GM23338 (cell line): ENCODE measurements around the gene PDE4B. TPM values are rescaled to one million over a fixed set of nuclear protein-coding genes. Genes with fewer than 3 reads are reported as not detected.

ENCODE experiments used
- ATAC-seq: fragments of 200-7000 bp; cut with Tn5 transposase; 3 replicates; pipeline ENCODE4 v1.9.1; 2020
- DNase-seq: peaks from one replicate; pipeline ENCODE4 v3.0.0-alpha.2; 2015; ENCODE audit warnings: low spot score
- H2AFZ ChIP-seq: fragments of 200-600 bp; sonication (generic); 2 replicates; pipeline ENCODE4 v1.8.0; 2016; ENCODE audit warnings: antibody characterized with exemption, mild to moderate bottlenecking, moderate library complexity
- H3F3A ChIP-seq: fragments of 200-600 bp; sonication (generic); replicated peaks from 2 replicates; pipeline ENCODE4 v1.8.0; 2017; ENCODE audit warnings: antibody characterized with exemption, mixed run types, low read depth
- H3K27ac ChIP-seq: fragments of 200-600 bp; sonication (generic); 2 replicates; pipeline ENCODE4 v1.6.1; 2016; ENCODE audit warnings: low read depth
- H3K27me3 ChIP-seq: fragments of 200-600 bp; sonication (generic); 2 replicates; pipeline ENCODE4 v1.8.0; 2016; ENCODE audit warnings: mild to moderate bottlenecking, mixed run types, moderate library complexity; ENCODE audit not compliant: insufficient read depth
- H3K36me3 ChIP-seq: fragments of 200-600 bp; sonication (generic); 2 replicates; pipeline ENCODE4 v1.8.0; 2016; ENCODE audit warnings: mild to moderate bottlenecking; ENCODE audit not compliant: insufficient read depth
- H3K4me1 ChIP-seq: fragments of 200-600 bp; sonication (generic); 2 replicates; pipeline ENCODE4 v1.8.0; 2016; ENCODE audit warnings: mild to moderate bottlenecking, moderate library complexity; ENCODE audit not compliant: insufficient read depth
- H3K4me2 ChIP-seq: fragments of 200-600 bp; sonication (generic); 2 replicates; pipeline ENCODE4 v1.7.1; 2017; ENCODE audit warnings: mixed run types
- H3K4me3 ChIP-seq: fragments of 200-600 bp; sonication (generic); 2 replicates; pipeline ENCODE4 v1.6.1; 2016; ENCODE audit warnings: mixed run types
- H3K79me2 ChIP-seq: fragments of 200-600 bp; sonication (generic); replicated peaks from 2 replicates; pipeline ENCODE4 v1.8.0; 2017; ENCODE audit warnings: mild to moderate bottlenecking; ENCODE audit not compliant: insufficient read depth
- H3K9me2 ChIP-seq: fragments of 200-600 bp; sonication (generic); 2 replicates; pipeline ENCODE4 v1.8.0; 2017; ENCODE audit not compliant: insufficient read depth
- H4K20me1 ChIP-seq: fragments of 200-600 bp; sonication (generic); replicated peaks from 2 replicates; pipeline ENCODE4 v1.8.0; 2017; ENCODE audit warnings: mild to moderate bottlenecking; ENCODE audit not compliant: insufficient read depth
- H3K27ac Mint-ChIP-seq: 2 replicates; pipeline ENCODE4 v1.8.0; 2020; ENCODE audit warnings: inconsistent platforms, mild to moderate bottlenecking, moderate library complexity, mixed read lengths
- H3K27me3 Mint-ChIP-seq: 3 replicates; pipeline ENCODE4 v1.8.0; 2022; ENCODE audit warnings: low read depth, mild to moderate bottlenecking, moderate library complexity, mixed read lengths, inconsistent platforms; ENCODE audit not compliant: insufficient read depth, poor library complexity
- H3K36me3 Mint-ChIP-seq: 3 replicates; pipeline ENCODE4 v1.8.0; 2021; ENCODE audit warnings: low read depth, mild to moderate bottlenecking, inconsistent platforms, moderate library complexity, mixed read lengths
- H3K4me1 Mint-ChIP-seq: 3 replicates; pipeline ENCODE4 v1.8.0; 2020; ENCODE audit warnings: mild to moderate bottlenecking, inconsistent platforms, mixed read lengths
- H3K4me3 Mint-ChIP-seq: 3 replicates; pipeline ENCODE4 v1.8.0; 2021; ENCODE audit warnings: moderate library complexity, mild to moderate bottlenecking, inconsistent platforms, mixed read lengths
- H3K9me3 Mint-ChIP-seq: 3 replicates; pipeline ENCODE4 v1.8.0; 2020; ENCODE audit warnings: moderate library complexity, mild to moderate bottlenecking, inconsistent platforms, mixed read lengths
- CREB1 ChIP-seq: fragments of 250-450 bp; sonication (Bioruptor Pico); IDR thresholded peaks from 2 replicates; pipeline ENCODE4 v1.5.0; 2020; ENCODE audit warnings: low read depth, mild to moderate bottlenecking, moderate library complexity
- CTCF ChIP-seq, 2 experiments: fragments of 200-600 bp in 1 of 2; sonication (generic) in 1 of 2; conservative IDR thresholded peaks; 2 replicates each; pipeline versions ENCODE4 v1.5.1 to v1.6.1; 2016 to 2017; ENCODE audit warnings: antibody characterized with exemption in 2 of 2, low read depth in 2 of 2, mild to moderate bottlenecking in 2 of 2, moderate library complexity in 1 of 2
- ETS1 ChIP-seq: IDR thresholded peaks from 2 replicates; pipeline ENCODE4 v1.6.1; 2016; ENCODE audit warnings: antibody characterized with exemption
- EZH2 ChIP-seq: fragments of 200-600 bp; sonication (generic); IDR thresholded peaks from one replicate; pipeline ENCODE4 v1.8.0; 2017; ENCODE audit warnings: antibody characterized with exemption, mild to moderate bottlenecking, low read depth; ENCODE audit not compliant: unreplicated experiment
- EZH2phosphoT487 ChIP-seq: fragments of 200-600 bp; sonication (generic); IDR thresholded peaks from one replicate; pipeline ENCODE4 v1.8.1; 2018; ENCODE audit warnings: antibody characterized with exemption; ENCODE audit not compliant: unreplicated experiment
- JUNB ChIP-seq: IDR thresholded peaks from one replicate; pipeline ENCODE4 v1.6.1; 2016; ENCODE audit warnings: antibody characterized with exemption; ENCODE audit not compliant: unreplicated experiment
- NANOG ChIP-seq: IDR thresholded peaks from 2 replicates; pipeline ENCODE4 v1.6.1; 2016; ENCODE audit warnings: antibody characterized with exemption, borderline replicate concordance
- POLR2AphosphoS5 ChIP-seq: IDR thresholded peaks from 2 replicates; pipeline ENCODE4 v1.6.1; 2016; ENCODE audit warnings: antibody characterized with exemption, low read depth
- REST ChIP-seq: IDR thresholded peaks from one replicate; pipeline ENCODE4 v1.6.1; 2018; ENCODE audit warnings: antibody characterized with exemption; ENCODE audit not compliant: unreplicated experiment
- STAT1 ChIP-seq: IDR thresholded peaks from one replicate; pipeline ENCODE4 v1.6.1; 2016; ENCODE audit warnings: antibody characterized with exemption; ENCODE audit not compliant: unreplicated experiment
- ZNF114 ChIP-seq: fragments of 250-450 bp; sonication (Bioruptor Pico); IDR thresholded peaks from 2 replicates; pipeline ENCODE4 v1.5.0; 2020; ENCODE audit warnings: mild to moderate bottlenecking, moderate library complexity
- polyA plus RNA-seq: library from polyadenylated mRNA; unstranded; fragments of >200 nt; fragmentation: Nextera tagmentation; extraction: Ambion mirVana; gene quantifications from 2 replicates; pipeline ENCODE4 v1.2.1, GENCODE V29; 2016
- total RNA-seq: library from RNA; depleted of rRNA; stranded (reverse); fragments of >200 nt; shearing (Covaris generic); gene quantifications from 2 replicates; pipeline ENCODE4 v1.2.3, GENCODE V29; 2014

PDE4B gene
- total and polyA plus RNA-seq, 2 experiments from 2014 or later = 14.0 to 25.6 TPM

GRCh38 chr1:66383611-66384010 is 590.9 kb downstream of the PDE4B start (continued):
- TF ChIP-seq REST (no peak), EZH2 (no peak), NANOG (no peak), STAT1 (no peak), JUNB (no peak), ETS1 (no peak), CREB1 (CRISPR knock-in tag) (no peak), POLR2AphosphoS5 (no peak), EZH2phosphoT487 (no peak), CTCF (conservative IDR thresholded peaks at IDR 0.05; ENCODE audit: low read depth in 2 of 2) (no peak)

- Mint-ChIP-seq H3K36me3 (peaks cover 42% of the 10 kb centered on the region), H3K27me3 (no peaks in the 10 kb centered on the region), H3K4me3 (no peak overlapping the region), H3K4me1 (peaks cover 11% of the 10 kb centered on the region), H3K27ac (no peak overlapping the region), H3K9me3 (peaks cover 58% of the 10 kb centered on the region)
- H3K27ac ChIP-seq = no peak overlapping the region
- ATAC-seq (no peak), DNase-seq (no peak)
- no peak overlapping the region for H3K4me3 ChIP-seq
- H3K79me2 ChIP-seq = no peaks in the 10 kb centered on the region
- peaks cover 11% of the 10 kb centered on the region for H3K4me1 ChIP-seq
- no peaks in the 10 kb centered on the region for H3F3A ChIP-seq
- H3K9me2 ChIP-seq = peaks cover 6% of the 10 kb centered on the region; the same call in 1 of the 2 replicates
- H3K4me2 ChIP-seq = no peak overlapping the region
- H3K27me3 ChIP-seq = no peaks in the 10 kb centered on the region
- H4K20me1 ChIP-seq = no peaks in the 10 kb centered on the region
- no peak overlapping the region for H2AFZ ChIP-seq
- H3K36me3 ChIP-seq = peaks cover 21% of the 10 kb centered on the region
- TF ChIP-seq REST (no peak), CREB1 (CRISPR knock-in tag) (no peak), ZNF114 (no peak), ETS1 (no peak)
These were observed 591.7 kb downstream of the PDE4B start for GRCh38 chr1:66384258-66384921.
